Measurements from ENCODE around the gene ACSL1.

Gene ACSL1

GRCh38 chr4:184706453-184706852 lies 119.3 kb downstream of the ACSL1 start:
- DNase-seq = no peak

DNA sequence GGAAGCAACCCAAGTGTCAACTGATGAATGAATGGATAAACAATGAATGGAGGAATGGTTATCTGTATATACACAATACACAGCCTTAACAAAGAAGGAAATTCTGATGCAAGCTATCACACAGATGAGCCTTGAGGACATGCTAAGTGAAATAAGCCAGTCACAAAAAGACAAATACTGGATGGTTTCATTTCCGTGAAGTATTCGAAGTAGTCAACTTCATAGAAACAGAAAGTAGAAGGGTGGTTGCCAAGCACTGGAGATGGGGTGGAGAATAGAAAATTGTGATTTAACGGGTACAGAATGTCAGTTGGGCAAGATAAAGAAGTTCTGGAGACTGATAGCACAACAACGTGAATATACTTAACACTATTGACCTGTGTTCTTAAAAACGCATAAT lies 120.1 kb downstream of the ACSL1 start:
- DNase-seq = no peak

Data from SHP77 treated with DMSO at 0.1 percent for 48 hours (cell line).